Measurements from ENCODE around the gene NDUFA8. TPM values are rescaled to one million over a fixed set of nuclear protein-coding genes. Genes with fewer than 3 reads are reported as not detected.

Gene NDUFA8
- total and polyA plus RNA-seq, 2 of the 4 experiments (the other 2 are of a cell fraction) = 45.2 to 98.1 TPM

- POLR2A ChIA-PET (ENCODE audit: unreplicated experiment) = no interaction called here
- no peak overlapping the region for H3K4me2 ChIP-seq (ENCODE audit: low read depth, low read length)
Observed at GRCh38 chr9:122179054-122179689, 19.6 kb upstream of the NDUFA8 start.

More at GRCh38 chr9:122179054-122179689, 19.6 kb upstream of the NDUFA8 start:
- Histone ChIP-seq H3K79me1 (ENCODE audit: low read depth in 1 of 2, low read length in 2 of 2) (no peaks in the 10 kb centered on the region), H2BK5ac (ENCODE audit: low read depth, low read length, poor library complexity, severe bottlenecking) (no peak overlapping the region), H3K18ac (ENCODE audit: low read depth, low read length) (no peak overlapping the region), H2BK15ac (ENCODE audit: low read depth, low read length) (no peak overlapping the region), H3K27ac (ENCODE audit: insufficient read depth, low read length) (no peak overlapping the region), H3K9me1 (ENCODE audit: insufficient read depth, low read length) (no peaks in the 10 kb centered on the region), H4K91ac (ENCODE audit: insufficient read depth, low read depth, low read length) (no peak overlapping the region), H2BK120ac (ENCODE audit: low read depth, low read length) (no peak overlapping the region), H2AFZ (replicated peaks; ENCODE audit: low read length, poor library complexity) (no peak overlapping the region), H3K4me1 (ENCODE audit: control insufficient read depth, insufficient read depth, low read length) (0 out of 2 replicates have a peak, but pooled peaks cover 4% of the 10 kb centered on the region), H3K9me3 (ENCODE audit: control insufficient read depth, insufficient read depth, low read length) (no peaks in the 10 kb centered on the region), H4K20me1 (ENCODE audit: insufficient read depth, low read length) (no peaks in the 10 kb centered on the region), H4K8ac (ENCODE audit: low read depth in 2 of 2, low read length in 2 of 2) (no peak overlapping the region), H3K36me3 (ENCODE audit: control insufficient read depth, insufficient read depth, low read length) (no peaks in the 10 kb centered on the region), H2AK9ac (replicated peaks; ENCODE audit: low read depth, low read length, poor library complexity) (no peak overlapping the region), H3K27me3 (ENCODE audit: control insufficient read depth, insufficient read depth, low read length) (peaks cover 40% of the 10 kb centered on the region), H3K56ac (ENCODE audit: extremely low read depth, insufficient read depth, low read length) (no peak overlapping the region), H3K4ac (ENCODE audit: low read depth, low read length) (no peak overlapping the region), H3K14ac (replicated peaks; ENCODE audit: low read depth, low read length) (no peak overlapping the region), H4K5ac (ENCODE audit: low read depth, low read length) (no peak overlapping the region), H3K4me3 (ENCODE audit: insufficient read depth, low read depth, low read length) (no peak overlapping the region), H3K9ac (ENCODE audit: low read depth, low read length) (no peak overlapping the region), H2AK5ac (ENCODE audit: low read depth, low read length) (no peak overlapping the region), H3K23ac (ENCODE audit: low read depth, low read length) (no peak overlapping the region), H2BK20ac (ENCODE audit: low read depth, low read length) (no peak overlapping the region)
- 93% methylated on average over 3 of the region's 5 CpGs; no CpG with 5 or more reads in 1 of the 2 experiments for WGBS, 2 experiments (ENCODE audit: extremely low coverage in 2 of 2, insufficient read length in 1 of 2)
- no peak for DNase-seq
- dilution Hi-C loops (cut with HindIII; ENCODE audit: low sequenced_read_pairs, unreplicated experiment) = no loop called here
- TF ChIP-seq CEBPB (IDR thresholded peaks at IDR 0.05; ENCODE audit: low read depth, low read length) = no peak
- no peak for TF ChIP-seq BHLHE40 (IDR thresholded peaks at IDR 0.05; ENCODE audit: low read depth, low read length)
- no peak for TF ChIP-seq NFE2L2 (IDR thresholded peaks at IDR 0.05; ENCODE audit: low read depth, low read length)
- TF ChIP-seq CTCF (conservative IDR thresholded peaks at IDR 0.05; ENCODE audit: low read depth, low read length) = no peak
- no peak for TF ChIP-seq POLR2A (IDR thresholded peaks at IDR 0.05; ENCODE audit: low read depth, low read length)
- TF ChIP-seq MAFK (IDR thresholded peaks at IDR 0.05; ENCODE audit: low read depth, low read length) = no peak
- TF ChIP-seq MAZ (IDR thresholded peaks at IDR 0.05; ENCODE audit: borderline replicate concordance, low read depth, low read length) = no peak
- TF ChIP-seq RAD21 (IDR thresholded peaks at IDR 0.05; ENCODE audit: low read length) = no peak
- TF ChIP-seq RFX5 (IDR thresholded peaks at IDR 0.05; ENCODE audit: low read depth, low read length) = no peak
- TF ChIP-seq CHD1 (IDR thresholded peaks at IDR 0.05; ENCODE audit: low read depth, low read length) = no peak
- TF ChIP-seq MXI1 (IDR thresholded peaks at IDR 0.05; ENCODE audit: borderline replicate concordance, low read depth, low read length) = no peak
- TF ChIP-seq RCOR1 (IDR thresholded peaks at IDR 0.05; ENCODE audit: insufficient replicate concordance, low read length) = no peak
- in situ Hi-C loops (cut with MboI; ENCODE audit: low sequenced_read_pairs) = no loop called here
- CTCF ChIA-PET = no interaction called here
- BruUV-seq (replicated peaks) = no TSS peak
- no peak for ATAC-seq (ENCODE audit: low read depth)
- intact Hi-C loops (cut with micrococcal nuclease) = no loop called here

Data from IMR-90 (cell line).